ENCODE data around the gene ZKSCAN5. TPM values are rescaled to one million over a fixed set of nuclear protein-coding genes. Genes with fewer than 3 reads are reported as not detected.
"Not testable (repeated sequence)": the region's sequence is repeated elsewhere in the genome, so short reads cannot be mapped to it uniquely, and the experiment has no call there.

The ZKSCAN5 gene
- total RNA-seq, 3 donors from 2014 or later = 4.9 to 6.4 (median 6.3) TPM

DNA sequence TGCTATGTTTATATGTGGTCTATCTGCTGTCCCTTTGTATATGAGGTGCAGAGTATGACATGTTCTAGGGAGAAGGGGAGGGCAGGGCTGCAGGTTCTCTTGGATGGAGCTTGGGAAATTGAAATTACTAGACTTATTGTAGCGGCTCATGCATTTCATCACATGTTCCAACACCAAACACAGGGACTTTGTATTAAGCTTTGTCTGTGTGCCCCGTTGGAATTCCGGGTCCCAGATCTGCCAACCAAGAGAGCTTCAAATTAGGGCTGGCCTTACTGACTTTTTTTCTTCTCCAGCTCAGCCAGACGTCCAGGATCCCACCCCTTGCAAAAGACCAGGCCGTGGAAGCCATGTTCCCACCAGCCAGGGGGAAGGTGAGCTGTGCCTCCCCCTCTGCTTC, 28.4 kb upstream of the ZKSCAN5 start:
- ATAC-seq (no peak), DNase-seq (no peak)
- Mint-ChIP-seq H3K4me1 (ENCODE audit: low read depth) (peaks cover 34% of the 10 kb centered on the region), H3K36me3 (ENCODE audit: insufficient read depth) (peaks cover 4% of the 10 kb centered on the region), H3K4me3 (no peak overlapping the region), H3K9me3 (no peaks in the 10 kb centered on the region), H3K27me3 (ENCODE audit: low read depth) (no peaks in the 10 kb centered on the region)

DNA sequence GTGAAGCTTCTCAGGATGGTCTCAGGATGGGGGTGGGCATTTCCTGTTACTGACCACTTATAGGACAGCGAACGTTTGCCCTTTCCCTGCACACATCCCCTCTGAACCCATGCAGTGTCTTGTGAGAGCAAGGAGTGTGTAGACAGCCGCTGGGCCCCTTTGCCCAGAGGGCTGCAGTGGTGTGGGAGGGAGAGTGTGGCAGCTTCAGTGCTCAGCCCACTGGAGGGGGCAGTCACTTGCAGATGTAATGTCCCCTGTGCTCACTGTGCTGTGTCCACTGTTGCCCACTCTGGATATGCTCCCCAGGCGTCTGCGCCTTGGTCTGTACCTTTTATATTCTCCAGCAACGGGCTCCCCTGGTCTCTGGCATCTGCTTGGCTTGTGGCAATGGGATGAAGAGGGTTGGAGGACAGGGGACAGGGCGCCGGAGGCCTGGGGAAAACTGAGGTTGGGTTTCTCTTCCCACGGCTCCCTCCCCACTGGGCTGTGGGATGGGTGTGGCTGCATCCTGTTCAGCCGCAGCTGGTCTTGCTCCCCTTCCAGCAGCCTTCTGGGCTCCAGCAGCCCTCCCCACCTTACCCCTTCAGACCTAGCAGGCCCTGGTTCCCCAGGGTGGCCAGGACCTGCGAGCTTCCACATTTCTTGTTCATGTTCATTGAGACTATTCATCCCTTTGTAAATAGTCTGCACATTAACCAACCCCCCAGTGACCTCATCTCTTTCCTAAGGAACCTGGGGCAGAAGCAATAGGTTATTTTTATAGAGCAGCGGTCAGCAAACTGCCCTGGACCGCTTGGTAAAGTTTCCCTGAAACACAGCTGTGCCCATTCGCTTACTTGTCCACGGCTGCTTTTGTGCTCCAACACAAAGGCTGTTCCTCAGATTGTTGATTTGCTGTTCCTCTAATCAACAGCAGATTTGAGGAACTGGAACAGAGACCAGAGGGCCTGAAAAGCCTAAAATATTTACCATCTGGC, 25.7 kb upstream of the ZKSCAN5 start:
- H3K4me1 Mint-ChIP-seq (ENCODE audit: low read depth) = peaks cover 25% of the 10 kb centered on the region
- H3K4me3 Mint-ChIP-seq = no peak overlapping the region
- no peaks in the 10 kb centered on the region for H3K27me3 Mint-ChIP-seq (ENCODE audit: low read depth)
- H3K36me3 Mint-ChIP-seq (ENCODE audit: insufficient read depth) = peaks cover 4% of the 10 kb centered on the region
- H3K9me3 Mint-ChIP-seq = no peaks in the 10 kb centered on the region
- DNase-seq = no peak
- no peak for ATAC-seq

DNA sequence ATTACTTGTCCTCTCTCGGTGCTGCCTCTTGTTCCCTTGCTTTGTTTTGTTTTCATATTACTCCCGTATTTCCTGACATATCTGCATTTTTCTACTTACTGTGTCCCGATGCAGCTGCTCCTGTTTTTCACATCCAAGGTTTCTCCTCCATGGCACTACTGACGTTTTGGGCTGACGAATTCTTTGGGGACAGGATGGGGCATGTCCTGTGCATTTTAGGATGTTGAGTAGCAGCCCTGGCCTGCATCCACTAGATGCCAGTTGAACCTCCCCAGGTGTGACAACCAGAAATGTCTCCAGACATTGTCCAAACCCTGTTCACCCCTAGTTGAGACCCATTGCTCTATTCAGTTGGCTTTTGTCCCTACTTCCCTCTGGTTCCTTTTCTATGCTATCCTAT, 19.4 kb upstream of the ZKSCAN5 start:
- no peaks in the 10 kb centered on the region for H3K4me1 Mint-ChIP-seq (ENCODE audit: low read depth)
- H3K4me3 Mint-ChIP-seq = no peak overlapping the region
- no peak for DNase-seq
- H3K36me3 Mint-ChIP-seq (ENCODE audit: insufficient read depth) = peaks cover 7% of the 10 kb centered on the region
- no peak for ATAC-seq
- no peaks in the 10 kb centered on the region for H3K27me3 Mint-ChIP-seq (ENCODE audit: low read depth)
- H3K9me3 Mint-ChIP-seq = no peaks in the 10 kb centered on the region

DNA sequence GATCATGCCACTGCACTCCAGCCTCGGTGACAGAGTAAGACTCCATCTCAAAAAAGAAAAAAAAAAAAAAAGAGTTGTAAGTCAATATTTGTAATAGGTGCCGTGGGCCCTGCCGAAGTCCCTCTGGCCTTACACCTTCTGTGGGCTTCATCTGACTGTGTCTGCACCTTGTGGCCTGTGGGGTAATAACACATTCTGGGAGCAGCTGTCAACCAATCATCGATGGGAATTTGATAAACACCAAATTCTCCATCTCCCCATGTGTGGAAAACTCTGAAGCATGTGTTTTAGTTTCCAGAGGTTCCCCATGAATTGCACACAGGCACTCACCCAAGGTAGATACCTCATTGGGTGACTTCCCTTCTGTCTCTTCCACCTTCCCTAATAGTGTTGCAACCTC, 15.2 kb upstream of the ZKSCAN5 start:
- peaks cover 31% of the 10 kb centered on the region for H3K36me3 Mint-ChIP-seq (ENCODE audit: insufficient read depth)
- peaks cover 8% of the 10 kb centered on the region for H3K9me3 Mint-ChIP-seq
- ATAC-seq (no peak), DNase-seq (no peak)
- no peaks in the 10 kb centered on the region for H3K4me1 Mint-ChIP-seq (ENCODE audit: low read depth)
- H3K27me3 Mint-ChIP-seq (ENCODE audit: low read depth) = no peaks in the 10 kb centered on the region
- no peak overlapping the region for H3K4me3 Mint-ChIP-seq

DNA sequence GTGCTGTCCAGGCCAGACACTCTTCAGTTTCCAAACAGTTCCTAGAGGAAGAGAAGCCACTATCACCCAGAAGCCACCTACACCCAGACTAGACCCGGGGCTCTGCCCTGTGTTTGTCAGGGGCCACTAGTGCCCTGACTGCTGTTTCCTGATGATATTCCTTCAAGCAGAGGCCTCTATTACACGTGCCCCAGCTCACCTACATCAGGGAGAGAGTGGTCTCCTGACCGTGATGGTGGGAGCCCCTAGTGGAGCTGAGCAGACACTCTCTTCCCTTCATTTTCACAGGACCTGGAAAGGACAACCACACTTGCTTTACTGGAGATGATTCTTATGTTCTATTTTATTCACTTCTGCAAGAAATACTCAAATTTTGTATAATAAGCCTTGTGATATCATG, 13.6 kb upstream of the ZKSCAN5 start:
- DNase-seq = no peak
- Mint-ChIP-seq H3K9me3 (peaks cover 9% of the 10 kb centered on the region), H3K4me1 (ENCODE audit: low read depth) (no peaks in the 10 kb centered on the region), H3K27me3 (ENCODE audit: low read depth) (no peaks in the 10 kb centered on the region), H3K4me3 (no peak overlapping the region), H3K36me3 (ENCODE audit: insufficient read depth) (peaks cover 31% of the 10 kb centered on the region)
- ATAC-seq = peak in 1 of 2 donors; percentile 10

DNA sequence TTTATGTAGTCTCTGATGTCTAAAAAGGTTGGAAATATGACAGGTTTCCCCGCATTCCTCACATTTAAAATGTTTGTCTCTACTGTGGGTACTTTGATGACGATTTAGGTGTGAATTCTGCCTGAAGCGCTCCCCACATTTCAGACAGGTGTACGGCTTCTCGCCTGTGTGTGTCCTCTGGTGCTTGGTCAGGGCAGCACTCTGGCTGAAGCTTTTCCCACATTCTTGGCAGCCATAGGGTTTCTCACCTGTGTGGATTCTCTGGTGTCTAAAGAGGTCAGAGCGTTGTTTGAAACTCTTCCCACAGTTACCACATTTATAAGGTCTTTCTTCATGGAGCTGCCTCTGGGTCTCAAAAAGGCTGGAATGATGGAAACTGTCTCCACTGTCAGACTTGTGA, 10.6 kb upstream of the ZKSCAN5 start:
- DNase-seq (no peak), ATAC-seq (no peak)
- no peaks in the 10 kb centered on the region for H3K27me3 Mint-ChIP-seq (ENCODE audit: low read depth)
- H3K9me3 Mint-ChIP-seq = peaks cover 9% of the 10 kb centered on the region
- peaks cover 13% of the 10 kb centered on the region for H3K4me1 Mint-ChIP-seq (ENCODE audit: low read depth)
- H3K4me3 Mint-ChIP-seq = no peak overlapping the region
- H3K36me3 Mint-ChIP-seq (ENCODE audit: insufficient read depth) = peaks cover 40% of the 10 kb centered on the region

DNA sequence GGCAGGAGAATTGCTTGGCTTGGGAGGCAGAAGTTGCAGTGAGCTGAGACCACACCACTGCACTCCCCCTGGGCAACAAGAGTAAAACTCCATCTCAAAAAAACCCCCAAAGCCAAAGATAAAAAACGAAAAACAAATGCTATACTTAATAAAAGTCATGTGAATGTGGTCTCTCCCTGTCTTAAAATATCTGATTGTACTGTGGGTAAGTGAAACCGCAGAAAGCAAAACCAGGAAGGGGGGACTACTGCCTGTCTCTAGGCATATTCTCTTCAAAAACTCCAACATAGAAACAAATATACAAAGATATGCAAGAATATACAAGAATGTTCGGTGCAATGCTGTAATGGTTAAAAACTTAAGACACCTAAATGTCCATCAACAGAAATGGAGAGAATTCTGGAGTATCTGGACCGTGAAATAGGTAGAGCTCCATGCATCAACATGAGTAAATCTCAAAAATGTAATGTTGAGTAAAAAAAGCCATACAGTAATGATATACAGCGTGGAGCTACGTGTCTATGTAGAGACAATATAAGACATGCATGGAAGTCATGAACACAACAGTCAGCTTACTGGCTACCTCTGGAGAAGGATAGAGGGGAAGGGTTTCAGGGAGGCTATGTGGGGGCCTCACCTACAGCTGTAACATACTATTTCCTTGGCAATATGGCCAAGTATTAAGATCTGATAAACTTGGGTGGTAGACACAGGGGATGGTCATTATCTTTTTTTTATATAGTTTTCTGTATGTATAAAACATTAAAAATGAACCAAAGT, 6.5 kb upstream of the ZKSCAN5 start:
- no peak for DNase-seq
- Mint-ChIP-seq H3K4me1 (ENCODE audit: low read depth) (peaks cover 22% of the 10 kb centered on the region), H3K9me3 (peaks cover 9% of the 10 kb centered on the region), H3K36me3 (ENCODE audit: insufficient read depth) (peaks cover 29% of the 10 kb centered on the region), H3K4me3 (peak overlapping the region; percentile 94), H3K27me3 (ENCODE audit: low read depth) (no peaks in the 10 kb centered on the region)
- no peak for ATAC-seq

DNA sequence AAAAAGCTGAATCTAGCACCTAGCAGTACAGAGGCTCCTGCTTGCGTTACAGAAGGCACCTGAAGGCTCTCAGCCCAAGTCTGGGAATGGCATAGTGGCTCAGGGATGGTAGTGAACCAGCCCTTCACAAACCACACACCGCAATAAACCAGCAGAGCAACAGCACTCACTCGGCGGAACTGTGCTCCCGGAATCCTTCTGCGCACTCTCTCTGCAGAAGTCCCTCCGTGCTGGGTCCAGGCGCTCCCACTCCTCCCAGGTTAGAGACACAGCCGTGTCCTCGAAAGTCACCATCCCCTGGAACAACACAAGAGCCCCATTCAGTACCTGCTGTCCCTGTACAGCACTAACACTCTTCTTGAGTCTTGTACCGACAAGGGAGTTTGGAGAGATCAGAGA, 5.9 kb upstream of the ZKSCAN5 start:
- Mint-ChIP-seq H3K4me1 (ENCODE audit: low read depth) (peaks cover 22% of the 10 kb centered on the region), H3K36me3 (ENCODE audit: insufficient read depth) (peaks cover 23% of the 10 kb centered on the region), H3K9me3 (peaks cover 8% of the 10 kb centered on the region), H3K27me3 (ENCODE audit: low read depth) (no peaks in the 10 kb centered on the region), H3K4me3 (peak overlapping the region; percentile 94)
- no peak for ATAC-seq
- no peak for DNase-seq

DNA sequence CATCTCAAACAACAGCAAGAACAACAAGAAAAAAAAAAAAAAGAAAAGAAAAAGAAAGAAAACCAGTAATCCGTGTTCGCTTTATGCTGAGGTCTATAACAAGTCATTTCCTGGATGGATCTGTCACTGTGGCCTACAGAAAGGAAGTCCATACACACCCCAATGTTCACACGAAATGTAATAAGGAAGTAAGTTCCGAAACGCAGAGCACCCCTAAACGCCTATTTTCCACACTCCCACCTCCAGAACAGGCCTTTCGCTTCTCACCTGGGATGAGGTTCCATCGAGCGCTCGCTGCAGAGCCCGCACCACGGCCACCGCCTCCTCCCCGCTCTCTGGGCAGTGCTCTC, 5.1 kb upstream of the ZKSCAN5 start:
- DNase-seq (no peak), ATAC-seq (peak; percentile 35 to 48)
- H3K36me3 Mint-ChIP-seq (ENCODE audit: insufficient read depth) = peaks cover 15% of the 10 kb centered on the region
- no peaks in the 10 kb centered on the region for H3K27me3 Mint-ChIP-seq (ENCODE audit: low read depth)
- H3K4me1 Mint-ChIP-seq (ENCODE audit: low read depth) = peaks cover 22% of the 10 kb centered on the region
- H3K9me3 Mint-ChIP-seq = peaks cover under 1% of the 10 kb centered on the region
- peak overlapping the region; percentile 94 for H3K4me3 Mint-ChIP-seq

DNA sequence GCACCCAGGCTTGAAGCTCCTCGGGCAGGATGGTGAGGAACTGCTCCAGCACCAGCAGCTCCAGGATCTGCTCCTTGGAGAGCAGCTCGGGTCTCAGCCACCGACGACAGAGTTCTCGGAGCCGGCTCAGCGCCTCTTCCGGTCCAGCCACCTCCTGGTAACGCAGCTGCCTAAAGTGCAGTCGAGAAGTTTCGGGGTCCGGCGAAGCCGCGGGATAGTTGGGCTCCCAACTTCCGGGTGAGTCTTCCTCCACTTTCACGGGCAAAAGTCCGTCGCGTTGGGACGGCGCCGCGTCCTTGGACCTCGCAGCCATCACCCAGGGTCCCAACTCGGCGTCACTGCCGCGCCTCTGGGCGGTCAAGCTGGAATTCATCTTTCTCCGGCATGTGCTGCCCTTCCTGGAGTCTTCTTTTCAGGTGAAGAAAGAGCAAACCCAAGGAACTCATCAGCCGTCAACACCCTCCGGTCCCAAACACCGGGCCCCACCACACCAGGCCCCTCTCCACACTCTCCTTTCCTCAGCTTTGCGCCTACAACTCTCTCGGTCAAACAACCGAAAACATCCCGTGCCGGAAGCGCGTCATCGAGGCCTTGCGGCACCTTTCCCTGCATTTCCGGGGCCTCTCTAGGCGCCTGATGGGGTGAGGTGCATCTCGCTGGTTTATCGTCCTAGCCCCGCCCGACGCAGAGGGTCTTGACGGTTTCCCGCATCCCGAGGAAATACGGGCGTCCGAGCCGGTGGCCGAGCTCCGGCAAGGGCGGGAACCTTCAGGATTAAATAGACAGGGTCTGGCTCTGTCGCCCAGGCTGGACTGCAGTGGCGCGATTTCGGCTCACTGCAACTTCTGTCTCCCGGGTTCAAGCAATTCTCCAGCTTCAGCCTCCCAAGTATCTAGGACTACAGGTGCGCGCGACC, 4.5 kb upstream of the ZKSCAN5 start, which contains the start of gene ZNF394:
ZNF394 (minus strand) TSS at position 561 of the 916 bp plus-strand sequence; CDS start at position 373, 188 bp downstream.
- H3K4me1 Mint-ChIP-seq (ENCODE audit: low read depth) = peaks cover 22% of the 10 kb centered on the region
- peak; percentile 47 to 51 for ATAC-seq
- peak; percentile 81 for DNase-seq
- H3K36me3 Mint-ChIP-seq (ENCODE audit: insufficient read depth) = peaks cover 13% of the 10 kb centered on the region
- H3K27me3 Mint-ChIP-seq (ENCODE audit: low read depth) = no peaks in the 10 kb centered on the region
- H3K9me3 Mint-ChIP-seq = no peaks in the 10 kb centered on the region
- H3K4me3 Mint-ChIP-seq = peak within 1 kb of the TSS; percentile 94

DNA sequence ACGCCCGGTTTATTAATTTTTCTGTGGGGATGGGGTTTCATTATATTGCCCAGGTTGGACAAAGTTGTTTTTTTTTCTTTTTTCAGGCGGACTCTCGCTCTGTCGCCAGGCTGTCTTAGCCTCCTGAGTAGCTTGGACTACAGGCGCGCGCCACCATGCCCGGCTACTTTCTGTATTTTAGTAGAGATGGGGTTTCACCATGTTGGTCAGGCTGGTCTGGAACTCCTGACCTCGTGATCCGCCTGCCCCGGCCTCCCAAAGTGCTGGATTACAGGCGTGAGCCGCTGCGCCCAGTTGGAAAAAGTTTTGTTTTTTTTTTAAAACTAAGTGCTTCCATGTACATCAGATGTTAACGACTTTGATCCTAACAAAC, 3.8 kb upstream of the ZKSCAN5 start:
- Mint-ChIP-seq H3K9me3 (no peaks in the 10 kb centered on the region), H3K27me3 (ENCODE audit: low read depth) (no peaks in the 10 kb centered on the region), H3K36me3 (ENCODE audit: insufficient read depth) (peaks cover 13% of the 10 kb centered on the region), H3K4me3 (peak overlapping the region; percentile 94), H3K4me1 (ENCODE audit: low read depth) (peaks cover 26% of the 10 kb centered on the region)
- ATAC-seq (no peak), DNase-seq (no peak)

DNA sequence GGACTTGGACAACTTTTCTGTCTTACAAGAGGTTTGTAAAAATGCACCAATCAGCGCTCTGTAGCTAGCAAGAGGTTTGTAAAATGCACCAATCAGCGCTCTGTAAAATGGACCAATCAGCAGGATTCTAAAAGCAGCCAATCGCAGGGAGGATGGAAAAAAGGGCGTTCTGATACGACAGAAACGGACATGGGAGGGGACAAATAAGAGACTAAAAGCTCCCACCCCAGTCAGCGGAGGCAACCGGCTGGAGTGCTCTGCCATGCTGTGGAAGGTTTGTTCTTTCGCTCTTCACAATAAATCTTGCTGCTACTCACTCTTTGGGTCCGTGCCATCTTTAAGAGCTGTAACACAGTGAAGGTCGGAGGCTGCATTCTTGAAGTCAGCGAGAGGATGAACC, 3.2 kb upstream of the ZKSCAN5 start:
- ATAC-seq; H3K9me3 Mint-ChIP-seq; H3K36me3 Mint-ChIP-seq (ENCODE audit: insufficient read depth); H3K27me3 Mint-ChIP-seq (ENCODE audit: low read depth); DNase-seq: not testable (repeated sequence)
- H3K4me3 Mint-ChIP-seq = peak overlapping the region; percentile 94
- peaks cover 30% of the 10 kb centered on the region for H3K4me1 Mint-ChIP-seq (ENCODE audit: low read depth)

DNA sequence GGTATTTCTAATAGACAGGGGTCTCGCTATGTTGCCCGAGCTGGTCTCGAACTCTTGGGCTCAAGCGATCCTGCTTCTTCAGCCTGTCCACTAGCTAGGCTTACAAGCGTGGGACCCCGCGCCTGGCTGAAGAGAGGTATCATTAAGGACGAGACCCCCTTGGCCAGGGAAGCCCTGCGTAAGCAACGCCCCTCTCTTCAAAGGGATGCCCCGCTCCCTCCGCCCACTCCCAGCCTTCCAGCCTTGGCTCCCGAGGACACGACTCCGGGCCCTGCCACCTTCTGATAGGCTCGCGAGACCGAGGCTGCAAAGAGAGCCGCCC, 220 bp upstream of the ZKSCAN5 start:
- Mint-ChIP-seq H3K27me3 (ENCODE audit: low read depth) (no peaks in the 10 kb centered on the region), H3K4me1 (ENCODE audit: low read depth) (peaks cover 26% of the 10 kb centered on the region), H3K9me3 (no peaks in the 10 kb centered on the region)

DNA sequence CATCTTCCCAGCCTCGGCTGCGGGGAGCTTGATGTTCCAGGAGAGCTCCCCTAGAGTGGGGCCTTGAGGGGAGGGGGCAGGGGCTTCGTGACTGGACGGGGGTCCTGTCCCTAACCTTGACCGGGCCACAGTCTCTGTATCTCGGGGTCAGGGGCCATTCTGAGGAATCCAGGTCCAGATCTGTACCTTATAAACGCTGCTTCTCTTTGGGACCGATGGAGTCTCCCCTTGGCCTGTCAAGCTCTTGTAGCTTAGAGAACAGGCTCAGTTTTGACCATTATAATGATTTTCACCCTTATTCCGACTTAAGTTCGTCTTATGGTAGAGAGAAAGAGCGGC, 831 bp downstream of the ZKSCAN5 start:
- Mint-ChIP-seq H3K4me3 (peak overlapping the region; percentile 95), H3K4me1 (ENCODE audit: low read depth) (peaks cover 25% of the 10 kb centered on the region), H3K9me3 (no peaks in the 10 kb centered on the region), H3K36me3 (ENCODE audit: insufficient read depth) (no peaks in the 10 kb centered on the region), H3K27me3 (ENCODE audit: low read depth) (no peaks in the 10 kb centered on the region)
- ATAC-seq (no peak), DNase-seq (no peak)

More for the DNA sequence above, 220 bp upstream of the ZKSCAN5 start:
- no peak for DNase-seq
- ATAC-seq = no peak
- Mint-ChIP-seq H3K4me3 (peak overlapping the region; percentile 95), H3K36me3 (ENCODE audit: insufficient read depth) (no peaks in the 10 kb centered on the region)
